Cortex of kidney (tissue), 1 donor: Measurements from ENCODE around the gene PLXND1.
"Not testable (repeated sequence)": the region's sequence is repeated elsewhere in the genome, so short reads cannot be mapped to it uniquely, and the experiment has no call there.

Experiments used
- DNase-seq: peaks from one replicate; lab custom pipeline; 2025; lab: John Stamatoyannopoulos, UW

The PLXND1 gene

DNA sequence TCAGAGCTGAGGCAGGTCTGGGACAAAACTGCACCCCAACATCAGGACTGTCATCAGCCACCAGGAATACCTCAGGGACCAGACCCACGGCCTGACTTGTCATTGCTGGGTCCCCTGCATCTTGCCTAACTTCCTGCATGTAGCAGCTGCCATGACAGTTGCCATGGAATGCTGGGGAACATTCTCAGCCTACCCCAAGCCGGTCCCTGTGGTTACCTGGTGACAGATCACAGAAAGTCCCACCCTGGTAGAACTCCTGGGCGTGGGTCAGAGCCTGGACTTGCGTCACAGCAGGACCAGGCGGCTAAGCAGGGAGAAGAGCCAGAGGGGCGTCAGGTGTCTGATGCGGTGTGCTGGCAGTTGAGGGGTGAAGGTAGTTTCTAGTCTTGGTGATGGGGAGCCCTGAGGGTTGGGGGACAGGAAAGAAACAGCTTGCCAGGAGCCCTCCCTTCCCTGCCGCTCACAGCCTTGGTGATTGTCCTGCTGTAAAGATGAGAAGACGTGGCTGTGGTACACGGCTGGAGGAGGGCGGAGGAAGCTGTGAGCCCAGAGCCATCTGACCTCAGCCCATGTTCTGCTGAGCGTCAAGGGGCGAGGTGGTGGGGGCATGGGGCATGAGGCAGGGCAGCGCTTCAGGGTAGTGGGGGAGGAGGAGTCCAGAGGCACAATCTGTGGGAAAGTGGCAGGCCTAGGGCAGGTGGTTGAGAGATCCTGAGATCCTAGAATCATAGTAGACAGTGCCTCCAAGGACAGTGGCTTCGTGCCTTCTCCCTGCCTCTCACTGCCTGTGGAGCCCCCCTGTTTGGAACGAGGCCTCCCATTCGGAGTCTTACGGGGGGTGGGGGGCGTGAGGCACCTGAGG is 58.1 kb downstream of the PLXND1 start:
- DNase-seq, result no peak

DNA sequence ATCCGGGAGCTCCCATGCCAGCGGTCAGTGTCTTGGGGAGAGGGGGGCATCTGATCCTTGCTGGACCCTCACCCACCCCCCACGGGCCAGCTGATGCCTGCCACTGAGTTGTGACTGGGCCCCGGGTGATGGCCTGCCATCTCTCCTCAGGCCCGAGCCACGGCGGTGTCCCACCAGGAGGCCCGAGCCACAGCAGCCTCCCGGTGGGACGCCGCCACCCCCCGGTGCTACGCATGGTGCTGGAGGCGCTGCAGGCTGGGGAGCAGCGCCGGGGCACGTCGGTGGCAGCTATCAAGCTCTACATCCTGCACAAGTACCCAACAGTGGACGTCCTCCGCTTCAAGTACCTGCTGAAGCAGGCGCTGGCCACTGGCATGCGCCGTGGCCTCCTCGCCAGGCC is 59.2 kb downstream of the PLXND1 start:
- DNase-seq, result no peak

DNA sequence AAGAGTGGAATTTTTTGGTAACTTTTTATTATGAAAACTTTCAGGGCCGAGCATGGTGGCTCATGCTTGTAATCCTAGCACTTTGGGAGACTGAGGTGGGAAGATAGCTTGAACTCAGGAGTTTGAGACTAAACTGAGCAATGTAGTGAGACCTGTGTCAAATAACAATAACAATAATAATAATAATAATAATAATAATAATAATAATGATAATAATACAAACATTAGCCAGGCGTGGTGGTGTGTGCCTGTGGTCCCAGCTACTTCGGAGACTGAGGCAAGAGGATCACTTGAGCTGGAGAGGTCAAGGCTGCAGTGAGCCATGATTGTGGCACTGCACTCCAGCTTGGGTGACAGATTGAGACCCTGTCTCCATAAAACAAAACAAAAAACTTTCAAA is 60.5 kb downstream of the PLXND1 start:
- DNase-seq, result not testable (repeated sequence)

DNA sequence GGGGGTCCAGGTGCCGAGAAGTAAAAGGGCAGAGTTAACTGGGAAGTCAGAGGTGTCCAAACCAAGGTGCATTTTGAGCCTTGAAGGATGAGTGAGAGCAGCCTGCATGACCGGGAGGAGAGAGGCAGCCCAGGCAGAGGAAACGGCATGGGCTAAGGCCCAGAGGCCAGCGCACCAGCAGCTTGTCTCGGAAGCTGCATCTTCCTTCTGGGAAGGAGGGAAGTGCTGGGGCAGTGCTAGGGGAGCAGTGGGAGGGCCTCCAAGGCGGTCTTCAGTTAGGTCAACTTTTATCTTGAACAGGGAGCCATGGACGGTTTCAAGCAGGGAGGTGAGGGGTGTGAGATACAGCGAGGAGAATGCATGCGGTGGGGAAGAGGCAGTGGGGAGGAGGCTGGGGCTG is 62.5 kb downstream of the PLXND1 start:
- no peak for DNase-seq

DNA sequence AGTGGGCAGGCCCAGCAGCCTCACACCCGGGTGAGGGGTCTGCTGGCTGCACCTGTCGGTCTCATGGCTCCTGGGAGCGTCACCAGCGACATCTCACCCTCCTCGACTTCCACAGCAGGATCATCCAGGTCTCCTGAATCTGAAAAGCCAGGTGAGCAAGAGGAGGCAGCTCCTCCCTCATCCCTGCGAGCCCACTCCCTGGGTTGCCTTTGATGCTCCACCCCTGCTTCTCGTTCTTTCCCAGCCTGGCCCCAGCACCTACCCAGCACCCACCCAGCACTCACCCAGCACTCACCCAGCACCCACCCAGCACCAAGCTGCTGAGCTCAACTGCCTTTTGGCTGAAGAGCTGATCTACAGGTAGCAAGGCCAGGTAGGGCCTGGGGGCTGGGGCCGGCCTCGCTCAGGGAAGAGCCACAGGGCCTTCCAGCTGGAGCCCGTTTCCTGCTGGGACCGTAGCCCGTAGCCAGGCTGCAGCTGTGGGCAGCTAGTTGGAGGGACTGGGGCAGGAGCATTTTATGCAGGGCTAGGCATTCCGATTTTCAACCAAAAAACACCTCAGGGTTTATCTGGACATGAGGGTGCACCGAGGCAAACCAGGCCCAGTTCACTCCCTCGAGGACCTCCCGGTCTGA is 63.2 kb downstream of the PLXND1 start, which contains the start of gene H1-8:
H1-8 (plus strand) TSS at position 20 of the 635 bp plus-strand sequence; CDS start at position 64, 44 bp downstream.
- DNase-seq, result no peak

DNA sequence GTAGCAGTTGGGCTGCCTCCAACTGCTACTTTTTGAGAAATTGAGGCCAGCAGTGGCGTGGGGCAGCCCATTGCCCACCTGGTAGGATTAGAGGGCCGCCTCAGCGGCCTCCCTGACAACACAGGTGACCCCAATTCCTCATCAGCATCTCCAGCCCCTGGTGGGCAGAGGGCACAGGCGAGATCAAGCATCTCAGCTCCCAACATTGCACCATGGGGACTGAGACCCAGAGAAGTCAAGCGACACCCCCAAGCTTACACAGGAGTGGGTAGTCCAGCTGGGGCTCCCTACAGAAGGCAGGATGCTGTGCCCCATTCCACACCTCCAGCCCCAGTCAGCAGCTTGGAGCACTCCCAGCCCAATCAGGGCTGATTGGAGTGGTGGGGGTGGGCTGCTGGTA is 63.7 kb downstream of the PLXND1 start:
- no peak for DNase-seq

DNA sequence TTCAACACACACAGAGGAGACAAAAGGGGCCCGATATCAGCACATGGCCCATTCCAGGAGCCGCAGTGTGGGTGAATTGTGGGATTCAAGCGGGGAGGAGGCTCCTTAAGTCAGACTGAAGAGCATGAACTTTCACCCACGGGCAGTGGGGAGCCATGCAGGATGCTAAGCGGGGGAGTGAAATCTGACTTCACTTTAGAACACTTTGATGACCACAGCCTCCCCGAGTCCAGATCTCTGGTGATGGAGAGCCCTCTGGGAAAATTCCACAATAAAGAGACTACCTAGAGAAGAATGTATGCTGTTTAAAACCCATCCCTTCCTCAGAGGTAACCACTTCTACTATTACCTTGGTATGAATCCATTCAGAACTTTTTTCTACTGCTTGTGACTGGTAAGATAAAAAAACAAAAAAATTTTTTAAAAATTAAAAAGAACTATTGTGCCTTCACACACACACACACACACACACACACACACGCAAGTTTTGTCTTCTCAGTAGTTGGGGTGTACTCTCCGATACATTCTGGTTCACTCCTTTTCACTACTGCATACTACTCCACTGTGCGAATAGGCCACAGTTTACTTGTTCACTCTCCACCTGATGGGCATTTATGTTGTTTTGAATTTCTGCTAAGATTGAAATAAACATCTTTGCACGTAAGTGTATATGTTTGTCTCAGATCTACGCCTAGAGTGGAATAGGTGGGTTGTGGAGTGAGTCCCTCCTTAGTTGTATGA is 65.5 kb downstream of the PLXND1 start:
- no peak for DNase-seq

DNA sequence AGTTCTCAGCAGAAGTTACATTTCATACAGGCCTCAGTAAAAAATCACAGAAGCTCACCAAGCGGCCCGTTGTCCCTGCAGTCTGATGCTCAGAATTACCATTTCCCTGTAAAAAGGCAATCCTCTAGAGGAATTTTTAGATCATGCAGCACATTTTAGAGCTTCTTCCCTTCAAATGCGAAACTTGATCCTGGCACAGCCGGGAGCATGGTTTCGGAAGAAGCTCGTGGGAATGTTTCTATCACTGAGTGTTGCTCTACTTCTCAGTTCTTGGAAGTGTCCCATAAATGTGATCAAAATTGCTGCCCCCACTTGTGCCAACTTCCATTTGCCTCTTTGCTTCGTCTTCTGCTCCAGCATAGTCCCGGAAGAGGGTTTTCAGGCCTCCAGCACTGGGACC is 67.3 kb downstream of the PLXND1 start:
- no peak for DNase-seq

DNA sequence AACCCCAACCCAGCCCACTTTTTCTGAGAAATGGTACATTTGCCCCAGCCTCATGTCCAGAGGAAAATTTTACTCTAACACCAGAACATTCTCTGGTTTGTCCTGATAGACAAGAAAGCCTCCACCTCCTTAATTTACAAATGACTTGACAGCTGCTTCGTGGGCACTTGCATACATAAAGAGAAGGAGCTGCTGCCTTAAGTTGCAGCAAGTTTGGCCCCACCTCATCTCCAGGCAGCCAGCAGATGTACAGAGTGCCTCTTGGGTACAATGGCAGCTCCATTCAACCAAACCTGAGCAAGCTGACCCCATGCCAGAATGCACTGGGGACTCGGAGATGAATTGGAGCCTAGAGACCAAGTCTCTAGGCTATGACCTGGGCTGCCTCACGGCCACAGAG is 69.7 kb downstream of the PLXND1 start:
- DNase-seq, result no peak

DNA sequence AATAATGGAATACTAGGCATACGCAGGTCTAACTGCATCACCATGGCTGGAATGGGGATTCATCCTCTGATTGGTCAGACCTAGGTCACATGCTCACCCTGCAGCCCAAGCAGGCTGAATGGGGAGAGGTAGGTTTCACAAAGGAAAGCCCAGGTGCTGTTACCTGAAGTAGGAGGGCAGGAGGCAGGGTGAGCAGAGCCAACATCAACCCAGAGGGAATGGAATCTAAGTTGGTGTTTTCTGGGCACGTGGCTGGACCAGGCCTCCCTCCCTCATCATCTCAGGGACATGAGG is 70.2 kb downstream of the PLXND1 start:
- DNase-seq, result no peak

DNA sequence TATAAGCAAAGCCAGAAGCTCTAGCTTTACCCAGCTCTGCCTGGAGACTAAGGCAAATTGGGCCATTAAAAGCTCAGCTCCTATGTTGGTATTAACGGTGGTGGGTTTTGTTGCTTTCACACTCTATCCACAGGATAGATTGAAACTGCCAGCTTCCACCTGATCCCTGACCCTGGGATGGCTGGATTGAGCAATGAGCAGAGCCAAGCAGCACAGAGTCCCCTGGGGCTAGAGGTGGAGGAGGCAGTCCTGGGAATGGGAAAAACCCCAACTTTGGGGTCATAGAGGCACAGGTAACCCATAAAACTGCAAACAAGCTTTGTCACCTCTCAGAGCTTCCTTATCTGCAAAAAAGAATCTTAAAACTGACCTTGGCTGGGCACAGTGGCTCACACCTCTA is 71.4 kb downstream of the PLXND1 start:
- DNase-seq, result no peak

DNA sequence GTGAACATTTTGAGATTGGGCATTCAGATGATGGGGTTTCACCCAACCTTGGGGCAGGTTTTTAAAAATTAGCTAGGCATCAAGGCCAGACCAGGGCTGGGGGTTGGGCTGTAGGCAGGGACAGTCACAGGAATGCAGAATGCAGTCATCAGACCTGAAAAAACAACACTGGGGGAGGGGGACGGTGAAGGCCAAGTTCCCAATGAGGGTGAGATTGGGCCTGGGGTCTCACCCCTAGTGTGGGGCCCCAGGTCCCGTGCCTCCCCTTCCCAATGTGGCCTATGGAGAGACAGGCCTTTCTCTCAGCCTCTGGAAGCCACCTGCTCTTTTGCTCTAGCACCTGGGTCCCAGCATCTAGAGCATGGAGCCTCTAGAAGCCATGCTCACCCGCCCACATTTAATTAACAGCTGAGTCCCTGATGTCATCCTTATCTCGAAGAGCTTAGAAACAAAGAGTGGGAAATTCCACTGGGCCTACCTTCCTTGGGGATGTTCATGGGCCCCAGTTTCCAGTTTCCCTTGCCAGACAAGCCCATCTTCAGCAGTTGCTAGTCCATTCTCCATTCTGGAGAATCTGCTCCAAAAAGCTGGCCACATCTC is 71.9 kb downstream of the PLXND1 start:
- no peak for DNase-seq

DNA sequence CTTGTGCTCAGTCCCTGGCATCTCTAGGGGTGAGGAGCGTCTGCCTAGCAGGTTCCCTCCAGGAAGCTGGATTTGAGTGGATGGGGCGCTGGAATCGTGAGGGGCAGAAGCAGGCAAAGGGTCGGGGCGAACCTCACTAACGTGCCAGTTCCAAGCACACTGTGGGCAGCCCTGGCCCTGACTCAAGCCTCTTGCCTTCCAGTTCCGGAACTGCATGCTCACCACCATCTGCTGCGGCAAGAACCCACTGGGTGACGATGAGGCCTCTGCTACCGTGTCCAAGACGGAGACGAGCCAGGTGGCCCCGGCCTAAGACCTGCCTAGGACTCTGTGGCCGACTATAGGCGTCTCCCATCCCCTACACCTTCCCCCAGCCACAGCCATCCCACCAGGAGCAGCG is 73.1 kb downstream of the PLXND1 start:
- no peak for DNase-seq

DNA sequence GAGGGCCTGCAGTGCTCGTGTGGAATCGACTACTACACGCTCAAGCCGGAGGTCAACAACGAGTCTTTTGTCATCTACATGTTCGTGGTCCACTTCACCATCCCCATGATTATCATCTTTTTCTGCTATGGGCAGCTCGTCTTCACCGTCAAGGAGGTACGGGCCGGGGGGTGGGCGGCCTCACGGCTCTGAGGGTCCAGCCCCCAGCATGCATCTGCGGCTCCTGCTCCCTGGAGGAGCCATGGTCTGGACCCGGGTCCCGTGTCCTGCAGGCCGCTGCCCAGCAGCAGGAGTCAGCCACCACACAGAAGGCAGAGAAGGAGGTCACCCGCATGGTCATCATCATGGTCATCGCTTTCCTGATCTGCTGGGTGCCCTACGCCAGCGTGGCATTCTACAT is 74.2 kb downstream of the PLXND1 start:
- DNase-seq, result no peak

DNA sequence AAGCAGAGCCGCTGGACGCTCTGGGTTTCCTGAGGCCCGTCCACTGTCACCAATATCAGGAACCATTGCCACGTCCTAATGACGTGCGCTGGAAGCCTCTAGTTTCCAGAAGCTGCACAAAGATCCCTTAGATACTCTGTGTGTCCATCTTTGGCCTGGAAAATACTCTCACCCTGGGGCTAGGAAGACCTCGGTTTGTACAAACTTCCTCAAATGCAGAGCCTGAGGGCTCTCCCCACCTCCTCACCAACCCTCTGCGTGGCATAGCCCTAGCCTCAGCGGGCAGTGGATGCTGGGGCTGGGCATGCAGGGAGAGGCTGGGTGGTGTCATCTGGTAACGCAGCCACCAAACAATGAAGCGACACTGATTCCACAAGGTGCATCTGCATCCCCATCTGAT is 74.8 kb downstream of the PLXND1 start:
- DNase-seq, result no peak

DNA sequence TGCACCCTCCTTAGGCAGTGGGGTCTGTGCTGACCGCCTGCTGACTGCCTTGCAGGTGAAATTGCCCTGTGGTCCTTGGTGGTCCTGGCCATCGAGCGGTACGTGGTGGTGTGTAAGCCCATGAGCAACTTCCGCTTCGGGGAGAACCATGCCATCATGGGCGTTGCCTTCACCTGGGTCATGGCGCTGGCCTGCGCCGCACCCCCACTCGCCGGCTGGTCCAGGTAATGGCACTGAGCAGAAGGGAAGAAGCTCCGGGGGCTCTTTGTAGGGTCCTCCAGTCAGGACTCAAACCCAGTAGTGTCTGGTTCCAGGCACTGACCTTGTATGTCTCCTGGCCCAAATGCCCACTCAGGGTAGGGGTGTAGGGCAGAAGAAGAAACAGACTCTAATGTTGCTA is 75.7 kb downstream of the PLXND1 start:
- no peak for DNase-seq

DNA sequence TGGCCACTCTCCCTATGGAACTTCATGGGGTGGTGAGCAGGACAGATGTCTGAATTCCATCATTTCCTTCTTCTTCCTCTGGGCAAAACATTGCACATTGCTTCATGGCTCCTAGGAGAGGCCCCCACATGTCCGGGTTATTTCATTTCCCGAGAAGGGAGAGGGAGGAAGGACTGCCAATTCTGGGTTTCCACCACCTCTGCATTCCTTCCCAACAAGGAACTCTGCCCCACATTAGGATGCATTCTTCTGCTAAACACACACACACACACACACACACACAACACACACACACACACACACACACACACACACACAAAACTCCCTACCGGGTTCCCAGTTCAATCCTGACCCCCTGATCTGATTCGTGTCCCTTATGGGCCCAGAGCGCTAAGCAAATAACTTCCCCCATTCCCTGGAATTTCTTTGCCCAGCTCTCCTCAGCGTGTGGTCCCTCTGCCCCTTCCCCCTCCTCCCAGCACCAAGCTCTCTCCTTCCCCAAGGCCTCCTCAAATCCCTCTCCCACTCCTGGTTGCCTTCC is 76.2 kb downstream of the PLXND1 start:
- DNase-seq, result no peak

DNA sequence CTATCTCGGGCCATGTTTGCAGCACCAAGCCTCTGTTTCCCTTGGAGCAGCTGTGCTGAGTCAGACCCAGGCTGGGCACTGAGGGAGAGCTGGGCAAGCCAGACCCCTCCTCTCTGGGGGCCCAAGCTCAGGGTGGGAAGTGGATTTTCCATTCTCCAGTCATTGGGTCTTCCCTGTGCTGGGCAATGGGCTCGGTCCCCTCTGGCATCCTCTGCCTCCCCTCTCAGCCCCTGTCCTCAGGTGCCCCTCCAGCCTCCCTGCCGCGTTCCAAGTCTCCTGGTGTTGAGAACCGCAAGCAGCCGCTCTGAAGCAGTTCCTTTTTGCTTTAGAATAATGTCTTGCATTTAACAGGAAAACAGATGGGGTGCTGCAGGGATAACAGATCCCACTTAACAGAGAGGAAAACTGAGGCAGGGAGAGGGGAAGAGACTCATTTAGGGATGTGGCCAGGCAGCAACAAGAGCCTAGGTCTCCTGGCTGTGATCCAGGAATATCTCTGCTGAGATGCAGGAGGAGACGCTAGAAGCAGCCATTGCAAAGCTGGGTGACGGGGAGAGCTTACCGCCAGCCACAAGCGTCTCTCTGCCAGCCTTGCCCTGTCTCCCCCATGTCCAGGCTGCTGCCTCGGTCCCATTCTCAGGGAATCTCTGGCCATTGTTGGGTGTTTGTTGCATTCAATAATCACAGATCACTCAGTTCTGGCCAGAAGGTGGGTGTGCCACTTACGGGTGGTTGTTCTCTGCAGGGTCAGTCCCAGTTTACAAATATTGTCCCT is 76.9 kb downstream of the PLXND1 start:
- DNase-seq, result no peak

DNA sequence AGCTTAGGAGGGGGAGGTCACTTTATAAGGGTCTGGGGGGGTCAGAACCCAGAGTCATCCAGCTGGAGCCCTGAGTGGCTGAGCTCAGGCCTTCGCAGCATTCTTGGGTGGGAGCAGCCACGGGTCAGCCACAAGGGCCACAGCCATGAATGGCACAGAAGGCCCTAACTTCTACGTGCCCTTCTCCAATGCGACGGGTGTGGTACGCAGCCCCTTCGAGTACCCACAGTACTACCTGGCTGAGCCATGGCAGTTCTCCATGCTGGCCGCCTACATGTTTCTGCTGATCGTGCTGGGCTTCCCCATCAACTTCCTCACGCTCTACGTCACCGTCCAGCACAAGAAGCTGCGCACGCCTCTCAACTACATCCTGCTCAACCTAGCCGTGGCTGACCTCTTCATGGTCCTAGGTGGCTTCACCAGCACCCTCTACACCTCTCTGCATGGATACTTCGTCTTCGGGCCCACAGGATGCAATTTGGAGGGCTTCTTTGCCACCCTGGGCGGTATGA is 77.8 kb downstream of the PLXND1 start, which contains the start of gene RHO:
RHO (plus strand) TSS at position 51 of the 512 bp plus-strand sequence; CDS start at position 146, 95 bp downstream.
- no peak for DNase-seq

DNA sequence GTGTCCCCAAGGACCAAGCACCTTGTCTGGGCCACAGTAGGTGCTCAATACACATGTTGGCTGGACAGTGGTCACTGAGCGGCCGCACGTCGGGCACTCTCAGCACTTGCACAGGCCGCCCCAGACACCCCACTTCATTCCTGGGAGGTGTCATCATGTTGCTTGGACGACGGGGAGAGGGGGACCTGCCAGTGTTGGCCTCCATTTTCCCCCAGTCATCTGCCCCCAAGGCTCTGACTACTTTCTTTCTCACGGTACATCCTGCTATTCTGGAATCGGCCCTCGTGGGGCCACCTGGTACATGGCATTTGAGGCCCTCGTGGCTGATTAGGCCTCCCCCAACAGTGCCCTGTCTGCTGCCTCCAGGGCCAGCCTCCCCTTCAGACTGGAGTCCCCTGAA is 79.2 kb downstream of the PLXND1 start:
- DNase-seq, result no peak
